ENCODE results near the gene CD248.
A peak's percentile ranks its signal among the peaks of the same experiment; 100 is the strongest.
"Not testable (repeated sequence)": the region's sequence is repeated elsewhere in the genome, so short reads cannot be mapped to it uniquely, and the experiment has no call there.

CD248 gene

DNA sequence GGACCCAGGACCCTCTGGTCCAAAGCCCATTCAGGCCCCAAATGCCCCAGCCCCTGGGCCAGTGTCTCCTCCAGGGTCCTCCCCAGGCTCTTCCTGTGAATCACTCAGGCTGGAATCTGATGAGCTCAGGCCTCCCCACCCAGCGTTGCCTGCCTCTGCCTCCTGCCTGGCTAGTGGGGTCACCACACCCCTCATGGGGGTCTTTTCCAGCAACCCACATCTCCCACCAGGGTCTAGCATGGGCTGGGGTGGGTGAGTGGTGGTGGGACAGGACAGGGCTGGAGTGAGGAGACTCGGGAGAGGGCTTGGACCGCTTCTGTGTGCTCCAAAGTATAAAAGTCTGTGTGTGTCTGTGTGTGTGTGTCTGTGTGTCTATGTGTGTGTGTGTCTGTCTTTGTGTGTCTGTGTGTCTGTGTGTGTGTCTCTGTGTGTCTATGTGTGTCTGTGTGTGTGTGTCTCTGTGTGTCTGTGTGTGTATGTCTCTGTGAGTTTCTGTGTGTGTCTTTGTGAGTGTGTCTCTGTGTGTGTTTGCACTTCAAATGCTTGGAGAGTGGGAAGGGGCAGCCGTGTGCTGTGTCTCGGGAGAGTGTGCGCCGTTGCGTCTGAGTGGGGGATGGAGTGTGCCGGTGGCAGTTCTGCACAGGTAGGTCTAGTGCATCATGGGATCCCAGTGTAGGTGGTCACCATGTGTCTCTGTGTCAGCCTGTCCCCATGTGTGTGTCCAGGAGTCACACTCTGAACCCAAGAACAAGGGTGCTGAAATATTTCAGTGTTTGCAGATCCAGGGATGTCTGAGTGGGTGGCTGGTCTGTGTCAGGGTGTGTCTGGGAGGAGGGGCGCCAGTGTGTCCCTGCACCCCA lies 10.6 kb upstream of the CD248 start:
- DNase-seq, result no peak

DNA sequence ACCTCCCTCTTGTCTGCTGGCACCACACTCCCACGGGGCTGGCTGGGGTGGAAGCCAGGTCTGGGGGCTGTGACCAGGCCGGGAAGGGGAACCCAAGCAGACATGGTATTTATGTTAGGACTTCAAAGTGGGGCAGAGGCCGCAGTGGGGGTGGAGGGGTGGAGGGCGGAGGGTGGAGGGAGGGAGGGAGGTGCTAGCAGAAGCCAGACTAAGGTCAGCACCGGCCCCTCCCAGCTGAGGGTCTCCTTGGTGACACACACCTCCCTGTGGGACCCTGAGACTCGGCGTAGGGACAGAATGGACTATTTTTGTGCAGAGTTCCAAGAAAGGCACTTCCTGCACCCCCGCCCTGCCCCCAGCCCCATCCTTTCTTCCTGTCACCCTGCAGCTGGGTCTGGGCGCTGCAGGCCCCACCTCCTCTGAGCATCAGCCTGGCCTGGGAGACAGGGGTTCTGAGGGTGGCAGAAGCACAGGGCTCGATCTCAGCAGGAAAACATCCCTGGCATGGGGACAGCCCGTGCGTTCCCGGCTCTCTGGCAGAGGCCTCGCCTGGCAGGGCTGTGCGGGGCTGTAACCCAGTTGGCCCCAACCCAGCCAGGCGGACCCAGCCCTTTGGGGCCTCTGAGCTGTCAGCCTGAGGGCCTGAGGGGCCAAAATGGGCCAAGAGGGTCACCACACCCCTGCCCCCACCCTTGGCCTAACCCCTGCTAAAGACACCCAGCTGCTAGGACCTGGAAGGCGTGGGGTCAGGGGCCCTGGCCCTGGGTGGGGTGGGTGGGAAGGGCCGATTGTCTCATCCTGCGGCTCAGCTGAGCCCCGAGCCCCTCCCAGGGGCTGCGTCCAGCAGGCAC lies 9.6 kb upstream of the CD248 start:
- DNase-seq, result no peak

DNA sequence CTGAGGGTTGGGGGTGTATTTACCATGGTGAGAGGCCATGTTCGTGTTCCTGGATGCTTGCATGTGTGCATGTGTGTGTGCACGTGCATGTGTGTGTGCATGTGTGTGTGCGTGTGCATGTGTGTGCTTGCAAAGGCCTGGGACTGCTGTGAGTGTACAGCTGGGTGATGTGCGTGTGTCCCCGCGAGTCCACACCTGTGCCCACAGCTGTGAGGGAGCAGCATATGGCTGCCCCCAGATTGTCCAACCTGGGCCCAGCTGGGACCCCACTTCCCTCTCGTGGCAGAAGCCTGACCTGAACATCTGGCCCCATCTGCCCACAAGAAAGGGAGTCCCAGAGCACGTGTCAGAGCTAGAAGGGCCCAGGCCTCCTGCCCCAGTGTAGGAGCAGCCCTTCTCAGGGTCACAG lies 8.4 kb upstream of the CD248 start:
- no peak for DNase-seq

DNA sequence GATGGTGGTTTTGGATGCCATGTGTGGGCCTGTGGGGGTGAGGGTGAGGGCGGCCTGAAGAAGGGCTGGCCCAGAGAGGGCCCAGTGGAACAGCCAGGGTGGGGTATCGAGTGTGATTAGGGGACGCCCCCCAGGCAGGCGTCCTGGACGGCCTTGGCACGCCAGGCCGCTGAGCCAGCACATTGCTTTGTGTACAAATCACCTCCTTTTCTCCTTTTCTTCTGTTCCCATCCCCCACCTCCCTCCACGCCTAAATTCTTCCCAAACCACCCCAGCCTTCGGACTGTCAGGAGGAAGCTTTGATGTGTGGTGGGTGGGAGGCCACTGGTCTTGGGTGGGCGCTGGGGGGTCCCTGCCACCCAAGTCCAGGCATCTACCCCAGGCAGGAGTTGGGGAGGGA lies 7.8 kb upstream of the CD248 start:
- no peak for DNase-seq

DNA sequence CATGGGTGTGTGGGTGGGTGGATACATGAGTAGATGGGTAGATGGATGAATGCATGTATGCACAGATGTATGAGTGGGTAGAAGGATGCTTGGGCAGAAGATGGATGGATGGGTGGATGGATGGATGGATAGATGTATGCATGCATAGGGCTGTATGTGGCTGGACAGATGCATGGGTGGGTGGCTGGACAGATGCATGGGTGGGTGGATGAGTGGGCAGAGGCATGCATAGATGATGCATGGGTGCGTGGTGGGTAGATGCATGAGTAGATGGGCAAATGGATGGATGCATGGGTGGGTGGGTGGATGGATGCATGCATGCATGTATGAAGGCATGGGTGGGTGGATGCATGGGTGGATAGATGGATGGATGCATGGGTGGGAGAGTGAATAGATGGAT lies 6.8 kb upstream of the CD248 start:
- no peak for DNase-seq

DNA sequence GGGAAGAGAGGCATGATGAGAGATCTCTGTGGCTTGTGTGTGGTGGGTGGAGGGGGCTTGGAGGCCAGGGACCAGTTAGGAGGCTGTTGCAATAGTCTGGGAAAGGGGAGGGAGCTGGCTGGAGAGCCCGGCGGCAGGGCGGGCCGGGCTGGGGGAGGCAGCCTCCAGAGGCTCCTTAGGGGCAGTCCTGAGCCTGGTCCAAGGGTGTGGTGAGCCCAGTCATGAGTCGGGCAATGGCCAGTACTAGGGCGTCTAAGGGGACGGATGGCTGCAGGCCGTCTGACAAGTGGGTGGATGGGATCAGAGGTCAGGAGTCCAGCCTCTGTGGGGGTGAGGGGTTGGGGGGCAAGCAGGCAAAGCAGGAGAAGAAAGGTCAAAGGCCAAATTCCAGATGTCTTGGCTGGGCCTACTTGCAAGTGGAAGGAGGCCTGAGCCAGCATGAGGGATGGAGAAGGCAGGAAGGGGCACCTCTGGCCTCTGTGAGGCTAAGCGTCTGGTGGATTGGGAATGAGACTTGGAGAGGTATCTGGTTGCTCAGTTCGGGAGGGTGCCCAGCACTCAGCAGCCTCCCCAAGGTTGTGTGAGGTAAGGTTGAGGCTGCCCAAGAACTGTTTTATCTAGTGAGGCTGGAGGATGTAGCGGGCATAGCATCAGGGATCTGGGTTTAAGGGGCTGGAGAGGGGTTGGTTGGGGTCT lies 6.0 kb upstream of the CD248 start:
- DNase-seq, result no peak

DNA sequence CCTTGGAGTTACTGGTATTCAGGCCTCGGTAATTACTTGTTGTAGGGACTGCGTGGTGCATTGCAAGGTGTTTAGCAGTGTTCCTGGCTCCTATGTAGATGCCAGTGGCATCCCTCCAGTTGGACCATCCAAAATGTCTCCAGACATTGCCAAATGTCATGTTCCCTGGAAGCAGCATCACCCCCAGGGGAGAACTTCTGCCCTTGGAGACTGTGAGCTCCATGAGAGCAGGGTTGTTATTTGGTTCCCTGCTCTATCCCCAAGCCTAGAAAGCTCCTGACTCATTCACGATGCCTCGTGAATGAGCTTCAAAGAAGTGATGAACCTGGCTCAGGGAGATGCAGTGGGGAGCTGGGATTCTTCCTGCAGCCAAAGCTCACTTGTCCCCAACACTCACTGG lies 4.8 kb upstream of the CD248 start:
- no peak for DNase-seq

DNA sequence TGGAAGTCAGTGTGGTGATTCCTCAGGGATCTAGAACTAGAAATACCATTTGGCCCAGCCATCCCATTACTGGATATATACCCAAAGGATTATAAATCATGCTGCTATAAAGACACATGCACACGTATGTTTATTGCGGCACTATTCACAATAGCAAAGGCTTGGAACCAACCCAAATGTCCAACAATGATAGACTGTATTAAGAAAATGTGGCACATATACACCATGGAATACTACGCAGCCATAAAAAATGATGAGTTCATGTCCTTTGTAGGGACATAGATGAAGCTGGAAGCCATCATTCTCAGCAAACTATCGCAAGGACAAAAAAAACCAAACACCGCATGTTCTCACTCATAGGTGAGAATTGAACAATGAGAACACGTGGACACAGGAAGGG lies 3.9 kb upstream of the CD248 start:
- DNase-seq, result not testable (repeated sequence)

DNA sequence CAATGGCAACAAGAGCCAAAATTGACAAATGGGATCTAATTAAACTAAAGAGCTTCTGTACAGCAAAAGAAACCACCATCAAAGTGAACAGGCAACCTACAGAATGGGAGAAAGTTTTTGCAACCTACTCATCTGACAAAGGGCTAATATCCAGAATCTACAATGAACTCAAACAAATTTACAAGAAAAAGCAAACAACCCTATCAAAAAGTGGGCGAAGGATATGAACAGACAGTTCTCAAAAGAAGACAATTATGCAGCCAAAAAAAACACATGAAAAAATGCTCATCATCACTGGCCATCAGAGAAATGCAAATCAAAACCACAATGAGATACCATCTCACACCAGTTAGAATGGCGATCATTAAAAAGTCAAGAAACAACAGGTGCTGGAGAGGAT lies 3.4 kb upstream of the CD248 start:
- DNase-seq, result not testable (repeated sequence)

DNA sequence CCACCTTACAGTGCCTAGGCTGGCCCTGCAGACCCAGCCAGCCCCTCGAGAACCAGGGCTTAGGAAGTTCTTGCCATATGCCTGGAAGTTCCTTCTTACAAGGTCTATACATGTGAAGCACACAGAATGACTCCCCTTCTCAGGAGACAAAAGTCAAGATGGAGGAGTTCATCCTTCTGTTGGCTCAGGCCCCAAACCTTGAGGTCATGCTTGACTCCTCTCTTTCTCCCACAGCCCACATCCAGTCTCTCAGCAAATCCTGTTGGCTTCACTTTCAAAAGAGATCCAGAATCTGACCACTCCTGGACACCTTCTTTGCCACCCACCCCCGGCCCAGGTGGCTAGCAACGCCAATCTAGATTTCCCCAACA lies 1.7 kb upstream of the CD248 start:
- DNase-seq, result no peak

DNA sequence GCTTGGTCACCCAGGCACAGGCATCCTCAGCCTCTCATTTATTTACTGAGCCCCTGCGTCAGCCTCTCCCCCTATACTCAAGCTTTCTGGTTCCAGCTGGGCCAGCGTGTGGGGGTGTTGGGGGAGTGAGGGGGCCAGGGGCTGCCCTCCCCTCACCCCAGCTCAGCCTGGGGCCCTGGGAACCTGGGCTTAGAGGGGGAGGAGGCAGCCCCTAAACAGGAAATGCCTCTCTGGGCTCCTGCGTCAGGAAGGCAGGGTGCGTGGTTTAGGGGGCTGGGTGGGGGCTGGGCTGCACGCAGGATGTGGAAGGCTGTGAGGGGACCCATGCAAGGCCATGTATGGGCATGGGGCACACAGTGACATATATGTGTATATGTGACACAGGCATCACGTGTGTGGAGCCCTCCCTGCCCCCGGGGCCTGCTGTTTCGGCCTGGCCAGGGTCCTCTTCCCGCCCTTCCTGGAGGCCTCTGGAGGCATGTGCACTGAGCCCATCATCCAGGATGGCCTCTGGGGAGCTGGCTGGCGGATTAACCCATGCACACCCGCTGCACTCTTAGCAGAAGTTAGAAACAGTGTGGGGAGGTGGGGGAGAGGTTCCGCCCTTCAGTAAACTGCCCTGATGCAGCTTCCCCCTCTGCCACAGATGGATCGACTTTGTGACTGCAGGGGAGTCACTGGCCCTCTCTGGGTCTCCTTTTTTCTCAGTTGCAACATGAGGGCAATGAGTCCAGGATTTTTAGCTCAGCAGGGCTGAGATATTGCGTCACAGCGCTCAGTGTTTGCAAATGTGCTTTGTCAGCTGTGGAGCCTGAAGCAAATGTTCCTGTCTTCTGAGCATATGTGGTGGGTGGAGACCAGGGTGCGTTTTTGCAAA lies 1.1 kb upstream of the CD248 start:
- DNase-seq, result no peak

DNA sequence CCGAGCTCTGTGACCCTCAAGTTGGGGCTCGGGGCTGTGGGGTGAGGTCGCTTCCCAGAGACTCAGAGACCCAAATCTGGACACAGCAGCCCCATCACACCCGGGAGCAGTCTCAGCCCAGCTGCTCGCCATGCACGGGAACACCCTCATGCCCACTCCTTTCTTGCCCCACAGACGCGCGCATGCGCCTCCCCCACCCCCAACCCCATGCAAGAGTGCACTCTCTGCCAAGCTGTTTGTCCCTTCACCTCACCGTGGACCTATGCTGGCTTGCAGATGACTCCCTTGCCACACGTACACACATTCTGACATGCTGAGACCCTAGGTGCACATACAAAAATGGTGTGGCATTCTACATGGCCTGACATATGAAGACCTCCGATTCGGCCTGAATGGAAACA lies 478 bp upstream of the CD248 start:
- DNase-seq, result no peak

DNA sequence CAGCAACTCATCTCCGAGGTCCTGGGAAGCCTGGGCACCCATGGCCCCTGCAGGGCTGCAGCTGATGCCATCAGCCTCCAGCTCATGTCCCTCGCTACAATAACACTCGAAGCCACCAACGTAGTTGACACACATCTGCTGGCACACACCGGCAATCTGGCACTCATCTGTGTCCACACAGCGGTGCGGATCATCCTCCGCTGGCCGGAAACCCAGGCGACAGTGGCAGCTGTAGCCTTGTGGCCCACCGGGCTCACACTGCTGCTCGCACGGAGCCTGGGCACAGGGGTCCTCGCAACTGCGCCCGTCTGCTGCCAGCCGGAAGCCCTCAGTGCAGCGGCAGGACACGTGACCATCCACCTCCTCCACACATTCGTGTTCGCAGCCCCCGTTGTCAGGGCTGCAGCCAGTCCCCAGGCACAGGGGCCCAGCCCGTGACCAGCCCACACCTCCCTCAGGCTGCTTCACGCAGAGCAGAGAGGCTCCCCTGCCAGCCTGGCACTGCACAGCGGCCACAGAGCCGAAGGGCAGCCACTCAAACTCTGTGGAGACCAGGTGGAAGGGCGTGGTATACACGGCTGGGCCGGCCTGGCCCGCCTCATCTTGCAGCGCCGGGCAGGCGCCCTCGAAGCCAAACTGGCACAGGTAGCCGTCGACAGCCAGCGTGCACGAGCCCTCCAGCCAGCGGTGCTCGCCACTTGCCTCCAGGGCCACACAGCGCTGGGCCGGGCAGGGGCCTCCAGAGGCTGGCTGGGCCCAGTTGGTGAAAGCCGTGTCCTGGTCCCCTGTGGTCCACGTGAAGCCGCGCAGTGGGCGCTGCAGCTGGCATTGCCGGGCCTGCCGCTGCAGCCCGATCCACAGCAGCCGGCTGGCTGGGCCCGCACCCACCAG lies 678 bp downstream of the CD248 start:
- DNase-seq, result no peak

DNA sequence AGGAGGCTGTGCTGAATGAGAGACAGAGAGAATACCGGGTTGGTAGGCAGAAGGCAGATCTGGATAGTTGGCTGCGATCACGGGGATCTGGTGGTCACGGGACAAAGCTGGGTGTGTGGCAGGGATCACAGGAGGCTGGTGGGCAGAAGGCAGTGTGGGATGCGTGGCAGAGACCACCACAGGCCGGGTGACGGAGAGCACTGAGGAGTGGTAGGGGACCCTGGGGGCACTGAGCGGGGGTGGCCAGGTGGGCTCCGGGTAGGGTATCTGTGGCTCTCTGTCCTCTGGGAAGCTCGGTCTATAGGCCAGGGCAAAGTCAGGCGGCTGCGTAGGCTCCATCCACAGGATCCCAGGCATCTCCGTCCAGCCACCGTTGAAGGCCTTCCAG lies 1.4 kb downstream of the CD248 start:
- DNase-seq, result no peak

DNA sequence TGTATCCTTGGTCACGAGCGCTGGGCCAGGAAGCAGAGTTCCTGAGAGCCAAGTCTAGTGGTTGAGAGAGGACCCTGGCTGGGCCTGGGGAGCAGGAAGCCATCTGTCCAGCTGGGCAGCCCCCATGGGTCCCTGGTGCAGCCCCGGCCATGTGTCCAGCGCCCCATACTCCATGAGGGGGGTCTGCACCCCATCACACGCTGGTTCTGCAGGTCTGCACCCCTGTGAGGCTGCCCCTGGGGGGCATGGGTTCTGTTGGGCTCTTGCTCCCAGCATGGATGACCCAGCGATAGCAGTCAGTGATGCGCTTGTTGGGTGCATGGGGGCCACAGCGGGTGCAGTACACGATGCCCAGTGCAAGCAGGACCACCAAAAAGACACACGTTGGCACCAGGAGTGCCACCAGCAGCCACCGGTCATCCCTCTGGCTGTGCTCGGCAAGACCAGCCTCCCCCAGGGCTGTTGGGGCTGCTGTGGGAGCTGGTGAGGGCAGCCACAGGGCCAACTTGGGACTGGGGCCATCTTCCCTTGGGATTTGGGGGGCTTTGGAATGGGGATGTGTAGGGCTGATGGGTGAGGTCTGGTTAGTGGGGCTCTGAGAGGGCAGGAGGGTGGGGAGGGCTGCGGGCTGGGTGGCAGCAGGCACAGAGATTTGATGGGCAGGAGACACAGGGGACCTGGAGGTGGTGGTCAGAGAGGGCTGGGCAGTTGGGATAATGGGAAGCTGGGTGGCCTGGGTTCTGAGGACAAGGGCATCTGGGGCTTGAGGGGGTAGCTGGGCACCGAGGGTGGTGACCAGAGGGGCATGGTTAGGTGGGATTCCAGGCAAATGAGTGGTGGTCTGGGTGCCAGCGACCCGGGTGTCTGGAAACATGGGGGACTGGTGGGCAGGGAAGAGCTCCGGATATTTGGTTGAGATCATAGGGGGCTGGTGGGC lies 2.0 kb downstream of the CD248 start:
- DNase-seq, result no peak

DNA sequence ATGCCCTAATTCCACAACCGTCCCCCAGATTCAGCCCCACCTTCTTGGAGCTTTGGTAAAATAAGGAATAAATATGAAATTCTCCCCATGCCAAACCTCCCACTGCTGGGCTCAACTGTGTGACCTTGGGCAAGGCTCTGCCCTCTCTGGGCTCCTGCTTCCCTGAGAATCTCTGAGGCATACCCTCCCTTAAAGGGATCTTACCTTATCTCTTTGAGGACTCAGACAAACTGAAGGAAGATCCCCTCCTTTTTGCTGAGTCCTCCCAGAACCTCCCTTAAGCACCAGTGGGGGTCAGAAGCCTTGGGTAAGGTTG lies 2.7 kb downstream of the CD248 start:
- no peak for DNase-seq

DNA sequence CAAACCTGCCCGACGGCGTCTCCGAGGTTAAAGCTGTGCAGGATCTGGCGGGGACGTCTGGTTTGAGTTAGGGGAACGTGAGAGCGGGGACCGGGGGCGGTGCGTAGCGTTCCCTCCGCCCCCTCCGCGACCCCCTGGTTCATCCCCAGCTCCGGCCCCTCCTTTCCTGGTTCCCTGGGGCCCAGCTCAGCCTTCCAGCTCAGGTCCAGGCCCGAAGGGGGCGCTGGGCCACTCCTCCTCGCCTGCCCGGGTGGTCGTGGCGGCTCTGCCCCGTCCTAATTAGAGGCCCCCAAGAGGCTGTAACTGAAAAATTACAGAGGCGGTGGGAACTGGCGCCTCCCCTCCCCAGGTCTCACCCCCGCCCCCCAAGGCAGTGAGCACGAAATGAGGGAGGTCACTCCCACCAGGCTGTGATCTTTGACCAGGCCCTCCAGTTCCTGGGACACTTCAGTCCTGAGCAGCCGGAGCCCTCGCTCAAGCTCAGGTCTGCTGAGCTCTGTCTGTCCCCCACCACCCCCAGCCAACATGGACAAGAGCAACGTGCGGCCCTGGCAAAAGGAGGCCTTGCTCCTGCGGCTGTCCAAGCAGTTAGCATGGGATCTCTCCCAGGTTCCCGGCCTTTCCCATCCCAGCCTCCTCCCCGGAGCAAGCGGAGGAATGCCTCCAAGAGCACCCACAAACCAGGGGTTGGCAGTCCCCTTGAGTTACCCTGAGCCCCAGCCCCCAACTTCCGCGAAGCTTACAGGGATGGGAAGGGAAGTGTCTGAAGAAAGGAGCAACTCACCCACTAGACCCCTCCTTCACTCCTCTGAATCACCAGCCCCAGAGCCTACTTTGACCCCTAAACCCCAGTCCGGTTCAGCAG lies 3.3 kb downstream of the CD248 start:
- DNase-seq, result no peak

DNA sequence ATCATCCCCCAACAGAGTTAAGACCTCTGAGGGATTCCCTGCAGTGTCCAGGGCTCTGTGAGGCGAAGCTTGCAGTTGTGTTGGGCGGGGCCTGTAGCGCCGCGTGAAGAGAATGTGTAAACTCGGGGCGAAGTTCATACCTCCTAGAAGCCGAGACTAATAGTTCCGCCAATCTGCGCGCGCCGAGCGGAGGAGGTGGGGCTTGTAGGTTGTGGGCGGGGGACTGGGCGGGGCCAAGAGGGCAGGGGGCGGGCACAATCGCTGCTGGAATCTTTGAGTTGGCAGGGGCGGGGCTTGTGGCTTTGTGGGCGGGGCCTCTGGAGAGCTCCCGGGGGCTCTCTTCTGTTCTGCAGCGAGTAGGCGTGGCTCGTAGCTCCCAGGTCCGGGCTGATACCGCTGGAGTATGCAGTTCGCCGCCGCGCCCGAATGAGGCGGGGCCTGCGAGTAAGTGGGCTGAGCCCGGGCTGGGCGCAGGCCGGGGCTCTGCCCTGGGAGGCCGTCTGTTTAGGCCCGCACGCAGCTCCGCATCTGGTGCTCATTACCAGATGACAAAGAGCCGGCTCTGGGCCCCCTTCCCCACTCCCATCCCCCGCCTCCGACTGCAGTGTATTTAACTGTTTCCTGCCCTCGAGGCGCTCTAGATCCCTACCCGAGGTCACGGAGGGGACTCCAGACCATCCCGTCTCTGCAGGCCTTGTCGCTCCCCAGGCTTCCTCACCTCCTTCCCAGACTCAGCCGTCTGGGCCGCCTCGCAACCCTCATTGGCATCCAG lies 4.1 kb downstream of the CD248 start:
- peak; percentile 50 to 51 for DNase-seq
